WTC11 (cell line): Measurements from ENCODE around the gene TANC1.

Experiments used
- CBFB ChIP-seq: sonication (generic); formaldehyde crosslinking; IDR thresholded peaks from 2 replicates; pipeline ENCODE4 v1.8.1; 2022; ENCODE audit warnings: mild to moderate bottlenecking, low read depth, missing genetic modification reagents
- ELF4 ChIP-seq: sonication (generic); formaldehyde crosslinking; IDR thresholded peaks from 2 replicates; pipeline ENCODE4 v1.8.1; 2022; ENCODE audit warnings: low read depth, mild to moderate bottlenecking, moderate library complexity, missing genetic modification reagents
- ESRRA ChIP-seq: sonication (generic); formaldehyde crosslinking; IDR thresholded peaks from 2 replicates; pipeline ENCODE4 v1.8.1; 2022; ENCODE audit warnings: mild to moderate bottlenecking, missing genetic modification reagents, borderline replicate concordance
- FOXP1 ChIP-seq: sonication (generic); formaldehyde crosslinking; IDR thresholded peaks from 2 replicates; pipeline ENCODE4 v1.8.0; 2022; ENCODE audit warnings: missing genetic modification reagents, mild to moderate bottlenecking, moderate library complexity, borderline replicate concordance
- IRF2 ChIP-seq: sonication (generic); formaldehyde crosslinking; IDR thresholded peaks from 2 replicates; pipeline ENCODE4 v1.8.0; 2022; ENCODE audit warnings: low read depth, missing genetic modification reagents, borderline replicate concordance
- NFYB ChIP-seq: sonication (generic); formaldehyde crosslinking; conservative IDR thresholded peaks from 2 replicates; pipeline ENCODE4 v1.8.0; 2022; ENCODE audit warnings: low read depth, missing genetic modification reagents
- TEAD4 ChIP-seq: sonication (generic); formaldehyde crosslinking; IDR thresholded peaks from 2 replicates; pipeline ENCODE4 v1.8.0; 2022; ENCODE audit warnings: mild to moderate bottlenecking, missing genetic modification reagents
- ZNF416 ChIP-seq: fragments of 250-450 bp; sonication (Bioruptor Pico); IDR thresholded peaks from 2 replicates; pipeline ENCODE4 v1.9.0; 2021; ENCODE audit warnings: mild to moderate bottlenecking, inconsistent platforms
- TF ChIP-seq, protein P1 (sequence below): fragments of 200-600 bp; IDR thresholded peaks from 2 replicates; pipeline ENCODE4 v1.8.0; 2022; ENCODE audit warnings: antibody characterized with exemption
- TF ChIP-seq, protein P2 (sequence below): sonication (generic); formaldehyde crosslinking; IDR thresholded peaks from 2 replicates; pipeline ENCODE4 v1.8.0; 2022; ENCODE audit warnings: mild to moderate bottlenecking, missing genetic modification reagents
- TF ChIP-seq, protein P3 (sequence below): sonication (generic); formaldehyde crosslinking; IDR thresholded peaks from 2 replicates; pipeline ENCODE4 v1.8.0; 2023; ENCODE audit warnings: missing genetic modification reagents, mild to moderate bottlenecking, borderline replicate concordance
- TF ChIP-seq, protein P4 (sequence below): sonication (generic); formaldehyde crosslinking; conservative IDR thresholded peaks from 2 replicates; pipeline ENCODE4 v1.8.1; 2023; ENCODE audit warnings: mild to moderate bottlenecking, low read depth, missing genetic modification reagents, moderate library complexity

- TF ChIP-seq, protein P1, sequence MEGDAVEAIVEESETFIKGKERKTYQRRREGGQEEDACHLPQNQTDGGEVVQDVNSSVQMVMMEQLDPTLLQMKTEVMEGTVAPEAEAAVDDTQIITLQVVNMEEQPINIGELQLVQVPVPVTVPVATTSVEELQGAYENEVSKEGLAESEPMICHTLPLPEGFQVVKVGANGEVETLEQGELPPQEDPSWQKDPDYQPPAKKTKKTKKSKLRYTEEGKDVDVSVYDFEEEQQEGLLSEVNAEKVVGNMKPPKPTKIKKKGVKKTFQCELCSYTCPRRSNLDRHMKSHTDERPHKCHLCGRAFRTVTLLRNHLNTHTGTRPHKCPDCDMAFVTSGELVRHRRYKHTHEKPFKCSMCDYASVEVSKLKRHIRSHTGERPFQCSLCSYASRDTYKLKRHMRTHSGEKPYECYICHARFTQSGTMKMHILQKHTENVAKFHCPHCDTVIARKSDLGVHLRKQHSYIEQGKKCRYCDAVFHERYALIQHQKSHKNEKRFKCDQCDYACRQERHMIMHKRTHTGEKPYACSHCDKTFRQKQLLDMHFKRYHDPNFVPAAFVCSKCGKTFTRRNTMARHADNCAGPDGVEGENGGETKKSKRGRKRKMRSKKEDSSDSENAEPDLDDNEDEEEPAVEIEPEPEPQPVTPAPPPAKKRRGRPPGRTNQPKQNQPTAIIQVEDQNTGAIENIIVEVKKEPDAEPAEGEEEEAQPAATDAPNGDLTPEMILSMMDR: no peak
- TF ChIP-seq TEAD4 (no peak), ELF4 (no peak), ZNF416 (CRISPR knock-in tag) (no peak), NFYB (no peak), ESRRA (CRISPR knock-in tag) (no peak), FOXP1 (no peak), CBFB (CRISPR knock-in tag) (no peak), IRF2 (CRISPR knock-in tag) (no peak)
- TF ChIP-seq, protein P2, sequence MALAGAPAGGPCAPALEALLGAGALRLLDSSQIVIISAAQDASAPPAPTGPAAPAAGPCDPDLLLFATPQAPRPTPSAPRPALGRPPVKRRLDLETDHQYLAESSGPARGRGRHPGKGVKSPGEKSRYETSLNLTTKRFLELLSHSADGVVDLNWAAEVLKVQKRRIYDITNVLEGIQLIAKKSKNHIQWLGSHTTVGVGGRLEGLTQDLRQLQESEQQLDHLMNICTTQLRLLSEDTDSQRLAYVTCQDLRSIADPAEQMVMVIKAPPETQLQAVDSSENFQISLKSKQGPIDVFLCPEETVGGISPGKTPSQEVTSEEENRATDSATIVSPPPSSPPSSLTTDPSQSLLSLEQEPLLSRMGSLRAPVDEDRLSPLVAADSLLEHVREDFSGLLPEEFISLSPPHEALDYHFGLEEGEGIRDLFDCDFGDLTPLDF: no peak
- TF ChIP-seq, protein P3, sequence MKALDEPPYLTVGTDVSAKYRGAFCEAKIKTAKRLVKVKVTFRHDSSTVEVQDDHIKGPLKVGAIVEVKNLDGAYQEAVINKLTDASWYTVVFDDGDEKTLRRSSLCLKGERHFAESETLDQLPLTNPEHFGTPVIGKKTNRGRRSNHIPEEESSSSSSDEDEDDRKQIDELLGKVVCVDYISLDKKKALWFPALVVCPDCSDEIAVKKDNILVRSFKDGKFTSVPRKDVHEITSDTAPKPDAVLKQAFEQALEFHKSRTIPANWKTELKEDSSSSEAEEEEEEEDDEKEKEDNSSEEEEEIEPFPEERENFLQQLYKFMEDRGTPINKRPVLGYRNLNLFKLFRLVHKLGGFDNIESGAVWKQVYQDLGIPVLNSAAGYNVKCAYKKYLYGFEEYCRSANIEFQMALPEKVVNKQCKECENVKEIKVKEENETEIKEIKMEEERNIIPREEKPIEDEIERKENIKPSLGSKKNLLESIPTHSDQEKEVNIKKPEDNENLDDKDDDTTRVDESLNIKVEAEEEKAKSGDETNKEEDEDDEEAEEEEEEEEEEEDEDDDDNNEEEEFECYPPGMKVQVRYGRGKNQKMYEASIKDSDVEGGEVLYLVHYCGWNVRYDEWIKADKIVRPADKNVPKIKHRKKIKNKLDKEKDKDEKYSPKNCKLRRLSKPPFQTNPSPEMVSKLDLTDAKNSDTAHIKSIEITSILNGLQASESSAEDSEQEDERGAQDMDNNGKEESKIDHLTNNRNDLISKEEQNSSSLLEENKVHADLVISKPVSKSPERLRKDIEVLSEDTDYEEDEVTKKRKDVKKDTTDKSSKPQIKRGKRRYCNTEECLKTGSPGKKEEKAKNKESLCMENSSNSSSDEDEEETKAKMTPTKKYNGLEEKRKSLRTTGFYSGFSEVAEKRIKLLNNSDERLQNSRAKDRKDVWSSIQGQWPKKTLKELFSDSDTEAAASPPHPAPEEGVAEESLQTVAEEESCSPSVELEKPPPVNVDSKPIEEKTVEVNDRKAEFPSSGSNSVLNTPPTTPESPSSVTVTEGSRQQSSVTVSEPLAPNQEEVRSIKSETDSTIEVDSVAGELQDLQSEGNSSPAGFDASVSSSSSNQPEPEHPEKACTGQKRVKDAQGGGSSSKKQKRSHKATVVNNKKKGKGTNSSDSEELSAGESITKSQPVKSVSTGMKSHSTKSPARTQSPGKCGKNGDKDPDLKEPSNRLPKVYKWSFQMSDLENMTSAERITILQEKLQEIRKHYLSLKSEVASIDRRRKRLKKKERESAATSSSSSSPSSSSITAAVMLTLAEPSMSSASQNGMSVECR: no peak
- TF ChIP-seq, protein P4, sequence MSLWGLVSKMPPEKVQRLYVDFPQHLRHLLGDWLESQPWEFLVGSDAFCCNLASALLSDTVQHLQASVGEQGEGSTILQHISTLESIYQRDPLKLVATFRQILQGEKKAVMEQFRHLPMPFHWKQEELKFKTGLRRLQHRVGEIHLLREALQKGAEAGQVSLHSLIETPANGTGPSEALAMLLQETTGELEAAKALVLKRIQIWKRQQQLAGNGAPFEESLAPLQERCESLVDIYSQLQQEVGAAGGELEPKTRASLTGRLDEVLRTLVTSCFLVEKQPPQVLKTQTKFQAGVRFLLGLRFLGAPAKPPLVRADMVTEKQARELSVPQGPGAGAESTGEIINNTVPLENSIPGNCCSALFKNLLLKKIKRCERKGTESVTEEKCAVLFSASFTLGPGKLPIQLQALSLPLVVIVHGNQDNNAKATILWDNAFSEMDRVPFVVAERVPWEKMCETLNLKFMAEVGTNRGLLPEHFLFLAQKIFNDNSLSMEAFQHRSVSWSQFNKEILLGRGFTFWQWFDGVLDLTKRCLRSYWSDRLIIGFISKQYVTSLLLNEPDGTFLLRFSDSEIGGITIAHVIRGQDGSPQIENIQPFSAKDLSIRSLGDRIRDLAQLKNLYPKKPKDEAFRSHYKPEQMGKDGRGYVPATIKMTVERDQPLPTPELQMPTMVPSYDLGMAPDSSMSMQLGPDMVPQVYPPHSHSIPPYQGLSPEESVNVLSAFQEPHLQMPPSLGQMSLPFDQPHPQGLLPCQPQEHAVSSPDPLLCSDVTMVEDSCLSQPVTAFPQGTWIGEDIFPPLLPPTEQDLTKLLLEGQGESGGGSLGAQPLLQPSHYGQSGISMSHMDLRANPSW (CRISPR knock-in tag): no peak
Observed at GRCh38 chr2:158999458-158999857, 31.0 kb downstream of the TANC1 start.
